H9 (cell line): ENCODE results near the gene PPP1R12A. TPM values are rescaled to one million over a fixed set of nuclear protein-coding genes. Genes with fewer than 3 reads are reported as not detected.

ENCODE experiments used
- DNase-seq: peaks from one replicate; pipeline ENCODE4 v3.0.0-alpha.2; 2017
- H2AFZ ChIP-seq: one replicate; pipeline ENCODE4 v1.6.1; 2013; ENCODE audit warnings: mild to moderate bottlenecking, low read length, control low read depth, moderate library complexity
- H2AK5ac ChIP-seq: 2 replicates; pipeline ENCODE4 v1.6.1; 2013; ENCODE audit warnings: low read length, control low read depth, mixed read lengths; ENCODE audit not compliant: insufficient read length
- H2BK120ac ChIP-seq: one replicate; pipeline ENCODE4 v1.6.1; 2013; ENCODE audit warnings: low read depth, mild to moderate bottlenecking, low read length, control low read depth, inconsistent platforms; ENCODE audit not compliant: poor library complexity, severe bottlenecking
- H2BK12ac ChIP-seq: 2 replicates; pipeline ENCODE4 v1.6.1; 2013; ENCODE audit warnings: low read length, control low read depth, mixed read lengths, low read depth; ENCODE audit not compliant: insufficient read length
- H2BK15ac ChIP-seq: 2 replicates; pipeline ENCODE4 v1.6.1; 2013; ENCODE audit warnings: low read depth, low read length, control low read depth
- H2BK20ac ChIP-seq: one replicate; pipeline ENCODE4 v1.6.1; 2013; ENCODE audit warnings: low read depth, mild to moderate bottlenecking, low read length, control low read depth, inconsistent platforms; ENCODE audit not compliant: poor library complexity, severe bottlenecking
- H2BK5ac ChIP-seq: 2 replicates; pipeline ENCODE4 v1.6.1; 2013; ENCODE audit warnings: low read length, control low read depth, mixed read lengths; ENCODE audit not compliant: insufficient read length
- H3K14ac ChIP-seq: 2 replicates; pipeline ENCODE4 v1.6.1; 2013; ENCODE audit warnings: low read length, control low read depth; ENCODE audit not compliant: insufficient read depth
- H3K18ac ChIP-seq: 2 replicates; pipeline ENCODE4 v1.6.1; 2013; ENCODE audit warnings: low read depth, mild to moderate bottlenecking, mixed read lengths, low read length, control low read depth; ENCODE audit not compliant: insufficient read length
- H3K23ac ChIP-seq: 2 replicates; pipeline ENCODE4 v1.6.1; 2013; ENCODE audit warnings: low read length, control low read depth, mixed read lengths, low read depth; ENCODE audit not compliant: insufficient read length
- H3K23me2 ChIP-seq: 2 replicates; pipeline ENCODE4 v1.6.1; 2013; ENCODE audit warnings: low read depth, mild to moderate bottlenecking, mixed read lengths, low read length, control low read depth; ENCODE audit not compliant: insufficient read length, poor library complexity, severe bottlenecking
- H3K27ac ChIP-seq: 2 replicates; pipeline ENCODE4 v1.5.1; 2013; ENCODE audit warnings: low read length, control low read depth, mixed read lengths, low read depth; ENCODE audit not compliant: insufficient read length
- H3K27me3 ChIP-seq: 2 replicates; pipeline ENCODE4 v1.6.1; 2013; ENCODE audit warnings: low read length, control low read depth, inconsistent platforms; ENCODE audit not compliant: insufficient read depth
- H3K4ac ChIP-seq: 2 replicates; pipeline ENCODE4 v1.6.1; 2013; ENCODE audit warnings: low read depth, mild to moderate bottlenecking, control low read depth, inconsistent platforms, low read length, moderate library complexity
- H3K4me1 ChIP-seq: 2 replicates; pipeline ENCODE4 v1.6.1; 2013; ENCODE audit warnings: low read length, control low read depth, inconsistent platforms; ENCODE audit not compliant: insufficient read depth
- H3K4me2 ChIP-seq: 2 replicates; pipeline ENCODE4 v1.6.1; 2013; ENCODE audit warnings: low read length, control low read depth, mixed read lengths; ENCODE audit not compliant: insufficient read length, insufficient read depth
- H3K56ac ChIP-seq: 2 replicates; pipeline ENCODE4 v1.6.1; 2013; ENCODE audit warnings: low read depth, mild to moderate bottlenecking, mixed read lengths, low read length, control low read depth; ENCODE audit not compliant: insufficient read length
- H3K79me1 ChIP-seq: 2 replicates; pipeline ENCODE4 v1.6.1; 2013; ENCODE audit warnings: low read depth, mild to moderate bottlenecking, moderate library complexity, low read length, control low read depth, inconsistent platforms; ENCODE audit not compliant: insufficient read depth, poor library complexity, severe bottlenecking
- H3K79me2 ChIP-seq: 2 replicates; pipeline ENCODE4 v1.6.1; 2013; ENCODE audit warnings: low read length, control low read depth, inconsistent platforms; ENCODE audit not compliant: insufficient read depth
- H3K9ac ChIP-seq: 2 replicates; pipeline ENCODE4 v1.6.1; 2013; ENCODE audit warnings: low read length, control low read depth, mixed read lengths; ENCODE audit not compliant: insufficient read length; ENCODE audit errors: extremely low read depth
- H3K9me3 ChIP-seq: one replicate; pipeline ENCODE4 v1.6.1; 2013; ENCODE audit warnings: low read depth, low read length, inconsistent platforms; ENCODE audit not compliant: control insufficient read depth
- H3T11ph ChIP-seq: one replicate; pipeline ENCODE4 v1.6.1; 2013; ENCODE audit warnings: mild to moderate bottlenecking, low read length, control low read depth, inconsistent platforms
- H4K20me1 ChIP-seq: one replicate; pipeline ENCODE4 v1.6.1; 2013; ENCODE audit not compliant: control insufficient read depth, insufficient read length, insufficient read depth
- H4K5ac ChIP-seq: 2 replicates; pipeline ENCODE4 v1.6.1; 2013; ENCODE audit warnings: low read depth, mild to moderate bottlenecking, mixed read lengths, low read length, control low read depth; ENCODE audit not compliant: insufficient read length
- H4K8ac ChIP-seq: replicated peaks from 2 replicates; pipeline ENCODE4 v1.6.1; 2013; ENCODE audit warnings: low read length, control low read depth, mixed read lengths, low read depth; ENCODE audit not compliant: insufficient read length
- H4K91ac ChIP-seq: 2 replicates; pipeline ENCODE4 v1.6.1; 2013; ENCODE audit warnings: low read depth, mild to moderate bottlenecking, moderate library complexity, mixed read lengths, low read length, control low read depth; ENCODE audit not compliant: insufficient read length
- H3K27ac Mint-ChIP-seq, 3 experiments: 2 replicates in 2 of 3; 3 replicates in 1 of 3; pipeline ENCODE4 v1.8.0; 2020 to 2021; ENCODE audit warnings: mixed read lengths in 3 of 3, mild to moderate bottlenecking in 1 of 3, moderate library complexity in 1 of 3
- H3K27me3 Mint-ChIP-seq: 2 replicates; pipeline ENCODE4 v1.8.0; 2021; ENCODE audit warnings: low read depth, mild to moderate bottlenecking, moderate library complexity, mixed read lengths
- H3K36me3 Mint-ChIP-seq, 3 experiments: 2 replicates in 2 of 3; 3 replicates in 1 of 3; pipeline ENCODE4 v1.8.0; 2020 to 2021; ENCODE audit warnings: low read depth in 3 of 3, mixed read lengths in 3 of 3; ENCODE audit not compliant: insufficient read depth in 1 of 3
- H3K4me1 Mint-ChIP-seq, 2 experiments: 2 replicates each; pipeline ENCODE4 v1.8.0; 2020; ENCODE audit warnings: mixed read lengths in 2 of 2
- H3K4me3 Mint-ChIP-seq, 2 experiments: 2 replicates in 1 of 2; 3 replicates in 1 of 2; pipeline ENCODE4 v1.8.0; 2020 to 2021; ENCODE audit warnings: mild to moderate bottlenecking in 2 of 2, mixed read lengths in 2 of 2, moderate library complexity in 1 of 2
- H3K9me3 Mint-ChIP-seq, 2 experiments: 2 replicates in 1 of 2; 3 replicates in 1 of 2; pipeline ENCODE4 v1.8.0; 2020; ENCODE audit warnings: mild to moderate bottlenecking in 2 of 2, mixed read lengths in 2 of 2, moderate library complexity in 1 of 2
- WGBS: extraction: QIAGEN DNeasy Blood & Tissue Kit; methylation state at CpG from one replicate; pipeline ENCODE4 v1.1.7; 2013; ENCODE audit warnings: missing lambda C conversion rate, low lambda C conversion rate, mixed read lengths; ENCODE audit not compliant: insufficient read length; ENCODE audit errors: extremely low coverage; 5-methylcytosine and 5-hydroxymethylcytosine counted together
- total RNA-seq: library from RNA; stranded (reverse); gene quantifications from 2 replicates; pipeline ENCODE4 v1.2.1, GENCODE V29; 2021
- TF ChIP-seq, protein P1 (sequence below): fragments of 200-600 bp; sonication (generic); conservative IDR thresholded peaks from 3 replicates; pipeline ENCODE4 v1.8.0; 2021; ENCODE audit warnings: antibody characterized with exemption, mild to moderate bottlenecking

The PPP1R12A gene
- total RNA-seq, 1 experiment from 2014 or later = 93.5 TPM

- H3K36me3 Mint-ChIP-seq = peaks cover 37 to 46% (median 43%) of the 10 kb centered on the region in 3 experiments
- H3K9me3 Mint-ChIP-seq = peaks cover 28 to 30% of the 10 kb centered on the region in 2 experiments
- H3K79me2 ChIP-seq = no peaks in the 10 kb centered on the region; the same call in 1 of the 2 replicates
Measured at GRCh38 chr12:79837575-79837974, 97.3 kb downstream of the PPP1R12A start.

More at GRCh38 chr12:79837575-79837974, 97.3 kb downstream of the PPP1R12A start:
- no peak overlapping the region for H3T11ph ChIP-seq
- Mint-ChIP-seq H3K27ac (no peak overlapping the region), H3K4me3 (no peak overlapping the region), H3K4me1 (no peaks in the 10 kb centered on the region), H3K27me3 (no peaks in the 10 kb centered on the region)
- no peaks in the 10 kb centered on the region for H3K23me2 ChIP-seq
- no peak overlapping the region for H3K14ac ChIP-seq
- no peak overlapping the region for H2BK12ac ChIP-seq
- no peak overlapping the region for H4K5ac ChIP-seq
- H4K91ac ChIP-seq = no peak overlapping the region
- H3K18ac ChIP-seq = no peak overlapping the region
- no peaks in the 10 kb centered on the region for H3K4me1 ChIP-seq
- H2AFZ ChIP-seq = no peak overlapping the region
- peaks cover 13% of the 10 kb centered on the region for H3K9me3 ChIP-seq
- WGBS = no CpG with 5 or more reads among the region's 5 CpGs
- no peak overlapping the region for H2BK15ac ChIP-seq
- H2BK120ac ChIP-seq = no peak overlapping the region
- no peaks in the 10 kb centered on the region for H3K27me3 ChIP-seq
- H3K9ac ChIP-seq = no peak overlapping the region
- H2AK5ac ChIP-seq = no peak overlapping the region
- no peak overlapping the region for H3K4me2 ChIP-seq
- no peak overlapping the region for H3K4ac ChIP-seq
- H3K79me1 ChIP-seq = peaks cover 3% of the 10 kb centered on the region
- no peak overlapping the region for H4K8ac ChIP-seq
- H2BK5ac ChIP-seq = no peak overlapping the region
- H3K27ac ChIP-seq = no peak overlapping the region
- no peak overlapping the region for H2BK20ac ChIP-seq
- no peak overlapping the region for H3K56ac ChIP-seq
- TF ChIP-seq, protein P1, sequence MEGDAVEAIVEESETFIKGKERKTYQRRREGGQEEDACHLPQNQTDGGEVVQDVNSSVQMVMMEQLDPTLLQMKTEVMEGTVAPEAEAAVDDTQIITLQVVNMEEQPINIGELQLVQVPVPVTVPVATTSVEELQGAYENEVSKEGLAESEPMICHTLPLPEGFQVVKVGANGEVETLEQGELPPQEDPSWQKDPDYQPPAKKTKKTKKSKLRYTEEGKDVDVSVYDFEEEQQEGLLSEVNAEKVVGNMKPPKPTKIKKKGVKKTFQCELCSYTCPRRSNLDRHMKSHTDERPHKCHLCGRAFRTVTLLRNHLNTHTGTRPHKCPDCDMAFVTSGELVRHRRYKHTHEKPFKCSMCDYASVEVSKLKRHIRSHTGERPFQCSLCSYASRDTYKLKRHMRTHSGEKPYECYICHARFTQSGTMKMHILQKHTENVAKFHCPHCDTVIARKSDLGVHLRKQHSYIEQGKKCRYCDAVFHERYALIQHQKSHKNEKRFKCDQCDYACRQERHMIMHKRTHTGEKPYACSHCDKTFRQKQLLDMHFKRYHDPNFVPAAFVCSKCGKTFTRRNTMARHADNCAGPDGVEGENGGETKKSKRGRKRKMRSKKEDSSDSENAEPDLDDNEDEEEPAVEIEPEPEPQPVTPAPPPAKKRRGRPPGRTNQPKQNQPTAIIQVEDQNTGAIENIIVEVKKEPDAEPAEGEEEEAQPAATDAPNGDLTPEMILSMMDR = no peak
- no peak for DNase-seq
- H4K20me1 ChIP-seq = no peaks in the 10 kb centered on the region
- no peak overlapping the region for H3K23ac ChIP-seq
